NCI-H128 (cell line): ENCODE measurements around the gene SORCS2.

Experiments used
- DNase-seq: peaks from one replicate; lab custom pipeline; 2025; ENCODE audit not compliant: unreplicated experiment; lab: John Stamatoyannopoulos, UW

Gene SORCS2

DNA sequence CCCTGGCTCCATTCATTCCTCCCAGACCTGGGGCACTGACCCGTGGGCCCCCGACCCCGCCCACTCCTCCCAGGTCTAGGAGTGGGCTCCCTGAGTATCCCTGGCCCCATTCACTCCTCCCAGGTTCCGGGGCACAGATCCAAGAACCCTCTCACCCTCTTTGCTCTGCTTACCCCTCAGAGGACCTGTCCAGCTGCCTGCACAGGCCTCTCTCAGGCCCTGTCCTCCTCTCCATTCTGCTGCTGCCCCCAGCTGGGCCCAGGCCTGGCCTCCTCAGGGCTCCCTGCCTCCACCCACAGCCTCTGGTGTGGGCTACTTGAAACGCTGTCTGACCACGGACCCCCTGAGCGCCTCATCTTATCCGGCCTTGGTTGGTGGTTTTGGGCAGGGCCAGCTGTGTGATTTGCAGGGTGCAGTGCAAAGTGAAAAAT, 460.1 kb downstream of the SORCS2 start:
- no peak for DNase-seq

DNA sequence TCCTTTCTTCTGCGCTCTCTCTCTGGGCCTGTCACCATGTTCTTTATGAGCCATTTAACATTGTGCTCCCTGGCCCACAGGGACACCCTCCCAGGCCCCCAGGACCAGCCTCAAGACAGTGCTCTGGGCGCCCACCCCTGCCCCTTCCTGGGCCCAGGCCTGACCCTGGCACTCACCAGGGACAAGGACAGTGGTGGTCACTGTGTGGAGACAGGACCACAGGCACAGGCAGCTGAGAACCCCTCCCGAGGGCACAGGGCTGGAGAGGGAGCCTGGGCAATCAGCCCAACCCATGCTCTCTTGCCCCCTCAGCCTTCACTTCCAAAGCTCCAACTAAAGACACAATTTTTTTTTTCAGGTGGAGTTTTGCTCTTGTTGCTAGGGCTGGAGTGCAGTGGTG, 460.6 kb downstream of the SORCS2 start:
- no peak for DNase-seq

DNA sequence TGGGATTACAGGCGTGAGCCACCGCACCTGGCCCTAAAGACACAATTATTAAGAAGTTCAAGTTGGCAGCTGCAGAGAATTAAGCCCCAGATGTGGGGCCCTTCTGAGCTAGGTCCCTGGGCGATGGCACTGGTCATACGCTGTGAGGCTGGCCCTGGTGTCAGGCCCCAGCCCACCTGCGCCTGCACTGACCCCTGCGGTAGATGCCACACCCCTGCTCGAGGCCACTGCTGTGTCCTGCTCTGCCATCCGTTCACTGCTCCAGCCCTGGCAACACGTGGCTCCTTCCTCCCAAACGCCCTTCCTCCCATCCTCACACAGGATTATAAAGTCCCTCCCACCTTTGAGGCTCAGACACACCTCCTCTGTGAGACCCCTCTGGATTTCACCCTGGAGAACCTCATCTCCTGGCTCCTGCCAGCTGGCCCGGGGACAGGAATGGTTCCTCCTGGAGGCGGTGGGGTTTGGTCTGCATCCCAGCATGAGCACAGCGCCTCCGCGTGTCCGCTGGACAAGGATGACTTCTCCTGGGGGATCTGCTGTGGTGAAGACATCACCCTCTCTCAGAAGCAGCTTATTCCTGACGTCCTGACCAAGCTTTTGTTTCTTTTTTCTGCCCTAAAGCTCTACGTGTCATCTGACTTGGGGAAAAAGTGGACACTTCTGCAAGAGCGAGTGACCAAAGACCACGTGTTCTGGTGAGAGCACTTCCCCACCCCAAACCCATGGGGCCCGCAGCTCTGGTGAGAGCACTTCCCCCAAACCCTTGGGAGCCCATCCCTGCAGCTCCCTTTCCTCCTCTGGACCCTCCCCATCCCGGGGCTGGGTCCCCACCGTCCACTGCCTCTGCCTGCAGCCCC, 461.4 kb downstream of the SORCS2 start:
- no peak for DNase-seq

DNA sequence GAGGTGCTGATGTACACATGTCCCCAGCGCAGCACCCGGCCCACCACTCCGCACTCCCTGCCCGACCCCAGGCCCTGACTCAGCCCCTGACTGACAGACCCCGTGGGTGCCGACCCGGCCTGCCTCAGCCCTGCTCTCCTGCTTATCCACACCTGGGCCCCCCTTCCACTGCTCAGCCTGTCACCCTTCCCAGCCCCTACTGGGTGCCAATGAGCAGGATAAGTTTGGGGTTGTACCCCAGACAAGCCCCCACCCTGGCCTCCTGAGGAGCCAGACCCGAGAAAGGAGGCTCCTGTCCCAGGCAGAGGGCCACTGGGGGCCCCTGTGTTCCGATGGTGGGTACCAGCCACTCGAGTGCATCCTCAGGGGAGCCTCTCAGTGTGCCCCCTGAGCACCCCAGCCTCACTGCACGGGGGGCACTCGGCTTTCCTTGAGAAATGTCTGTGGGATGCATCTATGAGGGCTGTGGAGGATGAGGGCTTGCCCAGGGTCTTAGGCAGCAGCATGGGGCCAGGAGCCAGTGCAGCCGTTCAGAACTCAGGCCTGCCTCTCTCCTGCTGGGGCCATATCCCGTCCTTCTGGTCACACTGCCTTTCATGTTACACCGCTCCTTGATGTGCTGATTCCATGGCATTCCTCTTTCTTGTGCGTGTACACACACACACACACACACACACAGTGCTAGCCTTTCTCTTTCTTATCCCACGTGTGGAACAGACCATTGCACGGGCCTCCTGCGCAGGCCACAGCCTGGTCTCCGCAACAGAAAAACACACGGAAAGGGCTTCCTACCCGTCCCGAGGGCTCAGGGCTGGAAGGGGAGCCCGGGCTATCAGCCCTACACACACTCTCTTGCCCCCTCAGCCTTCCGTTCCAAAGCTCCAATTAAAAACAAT, 462.5 kb downstream of the SORCS2 start:
- DNase-seq: no peak

DNA sequence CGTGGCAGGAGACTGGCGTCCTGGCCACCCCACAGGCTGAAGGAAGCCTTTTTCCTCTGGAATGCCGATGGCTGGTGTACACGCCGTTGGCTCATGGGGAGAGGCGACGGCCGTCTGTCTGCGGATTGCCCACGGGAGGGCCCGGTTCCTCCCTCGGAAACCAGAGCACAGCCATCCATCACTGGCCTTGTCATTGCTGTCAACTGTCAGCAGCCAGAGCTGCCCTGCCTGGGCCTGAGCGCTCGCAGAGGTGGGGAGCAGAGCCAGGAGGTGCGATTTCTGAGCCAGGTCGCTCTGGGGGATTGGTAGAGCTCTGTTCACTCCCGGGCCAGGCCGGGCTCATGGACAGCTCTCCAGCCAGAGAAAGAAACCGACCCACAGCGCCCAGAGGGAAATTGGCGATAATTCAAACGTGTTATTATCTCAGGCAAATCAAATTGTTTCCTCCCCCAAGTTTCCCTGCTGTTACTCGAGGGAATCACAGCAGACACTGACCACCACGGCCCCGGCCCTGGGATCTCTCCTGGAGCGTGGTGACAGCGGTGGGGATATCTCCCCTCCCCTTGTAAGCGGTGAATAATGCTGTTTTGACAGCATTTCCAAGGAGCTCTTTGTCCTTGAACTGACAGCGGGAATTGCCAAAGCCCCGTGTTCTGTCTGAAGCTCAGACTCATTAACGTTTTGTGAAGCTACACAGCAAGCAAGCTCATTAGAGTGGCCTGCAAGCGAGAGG, 463.3 kb downstream of the SORCS2 start:
- DNase-seq: no peak

DNA sequence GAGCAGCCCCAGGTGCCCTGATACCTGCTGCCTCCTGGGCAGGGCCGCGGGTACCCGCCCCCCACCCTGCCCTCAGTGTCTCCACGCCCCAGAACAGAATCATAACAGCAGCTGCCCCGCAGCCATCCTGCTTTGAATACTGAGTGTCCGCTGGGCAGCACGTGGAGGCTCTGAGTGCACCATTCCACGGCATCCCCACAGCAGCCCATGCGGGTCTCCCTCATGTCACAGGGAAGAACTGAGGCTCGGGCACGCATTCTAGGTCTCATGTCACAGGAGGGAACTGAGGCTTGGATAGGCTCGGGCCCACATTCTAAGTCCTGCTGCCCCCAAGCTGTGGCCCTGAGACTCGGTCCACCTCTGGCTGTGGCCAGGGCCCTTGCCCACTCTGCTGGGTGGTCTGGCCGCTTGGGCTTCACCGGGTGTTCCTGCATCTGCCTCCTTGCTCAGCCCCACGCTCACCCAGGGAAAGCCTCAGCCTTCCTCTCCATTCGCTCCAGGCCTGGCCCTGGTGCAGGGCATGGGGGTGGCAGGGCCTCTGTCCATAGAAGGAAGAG, 464.0 kb downstream of the SORCS2 start:
- no peak for DNase-seq

DNA sequence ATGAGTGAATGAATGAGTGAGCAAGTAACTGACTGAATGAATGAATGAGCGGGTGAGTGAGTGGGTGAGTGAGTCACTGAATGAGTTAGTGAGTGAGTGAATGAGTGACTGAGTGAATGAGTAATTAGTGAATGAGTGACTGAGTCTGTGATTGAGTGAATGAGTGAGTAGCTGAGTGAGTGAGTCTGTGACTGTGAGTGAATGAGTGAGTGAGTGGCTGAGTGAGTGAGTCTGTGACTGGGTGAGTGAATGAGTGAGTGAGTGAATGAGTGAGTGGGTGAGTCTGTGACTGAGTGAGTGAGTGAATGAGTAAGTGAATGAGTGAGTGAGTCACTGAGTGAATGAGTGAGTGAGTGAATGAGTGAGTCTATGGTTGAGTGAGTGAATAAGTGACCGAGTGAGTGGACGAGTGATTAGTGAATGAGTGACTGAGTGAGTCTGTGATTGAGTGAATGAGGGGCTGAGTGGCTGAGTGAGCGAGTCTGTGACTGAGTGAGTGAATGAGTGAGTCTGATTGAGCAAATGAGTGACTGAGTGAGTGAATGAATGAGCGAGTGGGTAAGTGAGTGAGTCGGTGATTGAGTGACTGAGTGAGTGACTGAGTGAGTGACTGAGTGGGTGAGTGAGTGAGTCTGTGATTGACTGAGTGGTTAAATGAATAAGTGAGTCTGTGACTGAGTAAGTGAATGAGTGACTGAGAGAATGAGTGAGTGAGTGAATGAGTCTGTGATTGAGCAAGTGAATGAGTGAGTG, 465.4 kb downstream of the SORCS2 start:
- DNase-seq: no peak

DNA sequence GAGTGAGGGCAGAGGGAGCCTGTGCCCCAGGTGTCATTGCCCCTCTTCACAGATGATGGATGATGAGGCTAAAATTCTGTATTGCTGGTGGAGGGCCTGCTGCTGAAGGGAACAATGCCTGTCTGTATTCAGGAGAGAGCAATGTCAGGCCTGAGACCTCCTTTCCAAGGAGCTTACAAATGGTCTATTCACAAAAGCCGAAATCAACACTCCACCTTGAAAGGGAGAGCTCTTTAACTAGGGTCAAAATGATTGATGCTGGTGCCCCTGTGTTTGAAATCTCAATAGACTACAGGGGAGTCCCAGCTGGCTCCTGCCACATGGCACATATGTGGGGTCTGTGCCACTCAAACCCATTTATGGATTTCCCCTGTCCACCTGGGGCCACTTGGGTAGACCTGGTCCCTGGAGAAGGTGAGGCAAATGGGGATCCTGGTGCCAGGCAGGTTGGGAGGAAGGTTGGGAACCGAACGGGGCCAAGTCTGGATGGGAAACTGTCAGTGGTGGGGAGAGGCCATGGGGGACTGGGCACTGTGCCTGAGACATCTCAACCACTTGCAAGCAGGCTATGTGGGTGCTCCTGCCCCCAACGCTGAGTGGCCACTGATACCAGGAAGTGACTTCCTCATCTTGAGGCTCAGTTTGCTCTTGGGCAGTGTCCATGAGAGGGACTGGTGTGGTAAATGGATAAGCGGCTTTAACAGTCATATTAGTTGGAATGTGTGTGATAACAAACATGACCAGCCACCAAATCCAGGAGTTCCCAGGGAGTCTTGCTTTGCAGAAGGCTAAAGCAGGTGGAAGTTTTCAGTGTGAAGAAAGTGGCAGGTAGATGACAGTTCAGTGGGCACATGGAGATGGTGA, 466.2 kb downstream of the SORCS2 start:
- DNase-seq: no peak

DNA sequence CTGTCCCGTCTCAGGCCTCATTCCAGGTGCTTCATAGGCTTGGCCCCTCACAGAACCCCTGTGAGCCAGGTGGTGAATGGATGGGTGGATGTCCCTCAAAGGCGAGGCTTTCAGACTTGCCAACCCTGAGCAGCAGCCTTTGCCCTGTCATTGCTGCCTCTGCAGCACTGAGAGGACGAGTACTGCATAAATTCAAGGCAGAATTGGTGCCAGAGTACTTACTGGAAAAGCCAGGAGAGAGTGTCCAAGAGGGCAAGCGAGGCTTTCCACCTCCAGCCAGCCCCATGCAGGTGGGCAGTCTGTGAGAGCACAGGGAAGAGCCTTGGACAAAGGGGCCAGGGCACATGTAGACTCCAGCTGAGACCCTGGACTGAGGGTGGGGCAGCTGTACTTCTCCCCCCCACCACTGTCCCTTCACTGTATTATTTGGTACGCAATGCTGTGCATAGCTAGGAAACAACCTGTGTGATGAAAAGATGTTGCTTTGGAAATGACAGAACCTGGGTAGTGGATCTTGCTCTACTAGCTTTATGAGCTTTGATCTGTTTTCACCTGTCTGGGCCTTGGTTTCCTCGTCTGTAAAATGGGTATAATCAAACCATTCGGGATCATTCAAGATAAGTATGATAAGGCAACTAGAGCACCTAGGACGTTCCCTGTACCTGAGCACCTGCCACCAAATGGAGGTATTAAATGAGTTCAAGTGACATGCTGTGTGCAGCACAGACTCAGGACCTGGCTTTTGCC, 467.3 kb downstream of the SORCS2 start:
- DNase-seq: no peak

DNA sequence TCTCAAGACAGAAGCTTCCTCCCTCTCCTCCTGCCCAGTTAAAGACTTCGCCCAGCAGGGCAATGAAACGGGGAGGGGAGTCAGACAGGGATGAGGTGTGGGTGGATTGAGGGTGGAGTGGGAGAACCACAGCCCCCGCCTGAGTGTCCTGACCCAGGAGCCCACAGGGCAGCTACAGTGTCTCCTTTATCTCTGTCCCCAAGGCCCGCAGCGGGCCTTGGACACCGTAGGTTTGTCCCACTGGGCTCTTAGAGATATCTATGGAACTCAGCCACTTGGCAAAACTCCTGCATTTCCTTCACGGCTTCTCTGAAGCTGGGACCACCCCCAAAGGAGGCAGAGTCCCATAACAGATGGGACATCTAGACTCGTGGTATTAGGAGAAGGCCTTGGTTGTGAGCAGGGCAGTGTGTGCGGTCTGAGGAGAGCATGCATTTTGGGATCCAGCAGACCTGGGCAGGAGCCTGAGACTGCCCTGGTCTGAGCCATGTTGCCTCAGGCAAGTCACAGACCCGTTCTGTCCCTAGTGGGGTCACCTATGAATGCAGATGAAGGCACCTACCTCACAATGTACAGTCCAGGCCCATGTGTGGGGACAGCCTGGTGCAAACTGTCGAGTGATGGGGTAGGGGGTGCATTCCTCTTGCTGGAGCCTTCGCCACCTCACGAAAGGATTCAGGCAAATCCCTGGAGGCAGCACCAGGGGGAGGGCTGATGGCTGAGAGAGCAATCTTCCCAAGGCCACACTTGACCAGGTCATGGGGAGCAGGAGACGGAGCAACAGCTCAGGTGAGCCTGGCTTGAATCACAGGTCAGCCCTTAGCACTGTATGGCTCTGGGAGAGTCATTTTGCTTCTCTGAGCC, 468.1 kb downstream of the SORCS2 start:
- DNase-seq: no peak

DNA sequence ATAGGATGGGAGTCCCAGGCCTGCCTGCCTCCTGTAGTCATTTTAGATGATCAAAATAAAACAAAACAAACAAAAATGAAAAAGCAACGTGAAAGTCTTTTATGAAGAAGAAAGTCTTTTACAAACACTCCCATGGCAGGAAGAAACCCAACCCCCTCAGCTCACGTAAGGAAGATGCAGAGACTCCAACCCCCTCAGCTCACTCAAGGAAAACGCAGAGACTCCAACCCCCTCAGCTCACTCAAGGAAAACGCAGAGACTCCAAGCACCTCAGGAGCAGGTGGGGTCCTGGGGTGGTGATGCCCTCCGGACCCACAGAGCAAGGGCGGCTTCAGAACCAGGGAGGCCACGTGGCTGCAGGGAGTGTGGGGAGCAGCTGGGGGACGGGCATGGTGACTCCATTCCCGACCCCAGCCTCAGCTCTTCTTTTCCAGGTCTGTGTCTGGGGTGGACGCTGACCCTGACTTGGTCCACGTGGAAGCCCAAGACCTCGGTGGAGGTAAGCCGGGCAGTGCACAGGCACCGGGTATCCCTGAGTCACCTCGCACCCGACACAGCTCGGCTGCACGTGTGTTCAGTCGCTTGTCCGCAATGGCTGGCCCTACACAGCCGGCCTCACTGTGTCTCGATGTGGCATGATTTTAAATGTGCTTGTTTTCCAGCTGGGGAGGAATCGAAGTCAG, 468.9 kb downstream of the SORCS2 start:
- no peak for DNase-seq

DNA sequence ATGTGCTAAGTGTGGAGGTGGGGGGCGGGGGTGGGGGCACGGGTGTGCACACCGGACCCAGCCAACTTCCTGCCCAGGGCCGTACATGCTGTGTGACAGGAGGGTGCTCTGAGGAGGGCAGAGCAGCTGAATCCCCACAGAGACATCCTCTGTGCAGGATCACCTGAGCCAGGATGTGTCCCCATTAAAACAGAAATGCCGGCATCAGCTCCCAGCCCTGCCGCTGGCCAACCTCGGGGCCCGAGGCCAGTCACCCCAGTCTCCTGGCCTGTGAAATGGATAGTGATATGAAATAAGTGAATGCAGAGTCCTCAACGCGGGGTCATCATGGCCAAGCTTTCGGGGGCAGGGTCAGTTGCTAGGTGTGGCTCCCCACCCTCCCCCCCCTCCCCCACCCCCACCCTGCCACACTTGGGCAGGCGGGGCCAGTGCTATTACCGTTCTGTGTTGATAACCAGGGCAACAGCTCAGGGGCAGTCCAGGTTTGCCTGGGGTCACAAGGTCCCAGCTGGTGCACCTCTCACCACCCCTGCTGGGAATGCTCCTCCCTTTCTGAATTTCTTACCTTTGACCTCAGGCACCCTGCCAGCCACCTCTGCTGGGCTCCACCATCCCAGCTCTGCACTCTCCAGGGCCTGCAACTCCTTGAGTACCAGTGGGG, 469.6 kb downstream of the SORCS2 start:
- DNase-seq: no peak

DNA sequence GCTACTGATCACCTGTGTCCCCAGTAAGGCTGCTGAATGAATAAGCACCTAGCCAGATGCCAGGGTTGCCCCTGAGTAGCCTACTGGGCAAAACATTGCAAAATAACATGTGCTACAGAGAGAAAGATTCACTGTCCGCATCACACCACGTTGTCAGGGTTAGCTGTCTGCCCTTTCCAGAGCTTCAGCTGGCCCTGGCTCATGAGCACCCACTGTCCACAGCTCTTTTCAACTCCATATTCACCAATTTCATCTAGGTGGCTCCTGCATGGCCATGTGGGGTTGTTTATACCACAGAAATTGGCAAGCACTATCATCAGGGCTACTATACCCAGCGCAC, 470.1 kb downstream of the SORCS2 start:
- DNase-seq: no peak

DNA sequence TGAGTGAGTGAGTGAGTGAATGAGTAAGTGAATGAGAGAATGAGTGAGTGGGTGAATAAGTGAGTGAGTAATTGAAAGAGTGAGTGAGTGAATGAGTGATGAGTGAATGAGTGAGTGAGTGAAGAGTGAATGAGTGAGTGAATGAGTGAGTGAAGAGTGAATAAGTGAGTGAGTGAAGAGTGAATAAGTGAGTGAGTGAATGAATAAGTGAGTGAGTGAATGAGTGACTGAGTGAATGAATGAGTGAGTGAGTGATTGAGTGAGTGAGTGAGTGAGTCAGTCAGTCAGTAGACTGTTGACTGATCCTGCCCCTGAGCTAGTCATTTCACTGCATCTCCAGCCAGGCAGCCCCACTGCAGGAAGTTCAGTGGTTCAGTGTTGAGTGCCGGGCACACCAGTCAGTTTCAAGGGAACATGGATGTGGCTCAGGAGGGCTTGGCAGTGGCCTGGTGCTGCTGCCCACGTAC, 470.8 kb downstream of the SORCS2 start:
- no peak for DNase-seq

DNA sequence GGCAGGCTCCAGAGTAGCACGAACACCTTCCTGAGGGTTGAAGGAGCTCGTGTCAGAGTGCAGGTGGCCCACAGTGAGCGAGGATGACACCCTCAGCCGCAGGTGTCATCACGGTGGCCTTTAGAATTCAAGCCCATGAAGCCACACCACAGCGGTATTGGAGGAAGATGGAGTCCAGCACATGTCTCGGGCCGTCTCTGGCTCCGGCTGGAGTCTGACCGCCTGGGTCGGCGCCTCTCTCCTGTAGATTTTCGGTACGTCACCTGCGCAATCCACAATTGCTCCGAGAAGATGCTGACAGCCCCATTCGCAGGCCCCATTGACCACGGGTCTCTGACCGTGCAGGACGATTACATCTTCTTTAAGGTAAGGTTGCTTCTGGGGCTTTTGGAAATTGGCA, 471.8 kb downstream of the SORCS2 start:
- DNase-seq: no peak

DNA sequence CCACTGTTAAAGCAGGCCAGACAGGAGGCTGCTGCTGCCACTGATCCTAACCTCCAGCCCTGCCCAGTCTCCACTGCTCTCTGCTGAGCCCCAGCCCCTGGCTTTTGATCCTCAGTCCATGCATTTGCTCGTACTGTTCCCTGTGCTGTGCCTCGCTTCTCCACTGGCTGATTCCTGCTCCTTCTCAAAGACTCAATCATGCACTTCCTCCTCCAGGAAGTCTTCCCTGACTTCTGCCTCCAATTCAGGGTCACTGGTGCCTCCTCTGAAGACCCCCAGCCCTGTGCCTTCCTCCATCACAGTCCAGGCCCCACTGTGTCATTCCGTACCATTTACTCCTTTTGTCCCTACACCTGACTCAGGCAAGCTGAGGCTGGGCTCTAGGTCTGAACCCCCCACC, 473.0 kb downstream of the SORCS2 start:
- no peak for DNase-seq

DNA sequence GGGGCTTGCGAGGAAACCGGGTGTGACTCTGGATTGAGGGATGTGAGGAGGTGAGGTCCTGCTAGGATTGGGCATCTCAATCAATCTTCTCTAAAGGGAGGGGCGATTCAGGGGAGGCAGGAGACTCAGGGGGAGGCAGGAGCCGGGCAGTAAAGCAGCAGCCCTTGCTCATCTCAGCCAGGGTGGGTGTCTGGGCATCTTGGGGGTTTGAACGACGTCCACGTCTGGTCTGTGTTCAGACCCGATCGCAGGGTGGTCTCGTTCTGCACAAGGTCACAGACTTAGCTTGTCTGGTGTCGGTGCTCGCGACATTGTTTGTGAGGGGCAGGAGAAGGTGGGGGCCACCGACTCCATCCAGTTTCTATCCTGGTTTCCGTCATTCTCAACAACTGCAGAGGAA, 473.7 kb downstream of the SORCS2 start:
- no peak for DNase-seq
